GM23248 (cell line): ENCODE measurements around the gene ABLIM1.

ENCODE experiments used
- EZH2 ChIP-seq: fragments of 200-600 bp; sonication (generic); IDR thresholded peaks from 2 replicates; pipeline ENCODE4 v1.6.1; 2018; ENCODE audit warnings: antibody characterized with exemption, mild to moderate bottlenecking; ENCODE audit not compliant: insufficient read depth, poor library complexity, severe bottlenecking
- EZH2phosphoT487 ChIP-seq: fragments of 200-600 bp; sonication (generic); IDR thresholded peaks from 2 replicates; pipeline ENCODE4 v1.6.1; 2018; ENCODE audit warnings: antibody characterized with exemption, moderate library complexity, mild to moderate bottlenecking, low read depth; ENCODE audit not compliant: insufficient read depth

- no peak for TF ChIP-seq EZH2phosphoT487
- no peak for TF ChIP-seq EZH2
Measured at GRCh38 chr10:114605155-114605797, 52.8 kb downstream of the ABLIM1 start.
